KOPT-K1 (cell line): ENCODE data around the gene FMO5.

ENCODE experiments used
- H3K27ac ChIP-seq: fragments of 200-600 bp; sonication (generic); 2 replicates; pipeline ENCODE4 v1.5.1; 2016; ENCODE audit warnings: antibody characterized with exemption, mild to moderate bottlenecking, low read depth, low read length; ENCODE audit not compliant: poor library complexity, severe bottlenecking
- H3K36me3 ChIP-seq: fragments of 200-600 bp; sonication (generic); 2 replicates; pipeline ENCODE4 v1.5.1; 2017; ENCODE audit warnings: antibody characterized with exemption, mild to moderate bottlenecking, low read length, moderate library complexity; ENCODE audit not compliant: insufficient read depth
- H3K9me3 ChIP-seq: fragments of 200-600 bp; sonication (generic); 2 replicates; pipeline ENCODE4 v1.5.1; 2017; ENCODE audit warnings: antibody characterized with exemption, low read length, mild to moderate bottlenecking; ENCODE audit not compliant: insufficient read depth, poor library complexity, severe bottlenecking

The FMO5 gene

GRCh38 chr1:147218606-147219005, 6.5 kb downstream of the FMO5 start:
- Histone ChIP-seq H3K9me3 (no peaks in the 10 kb centered on the region), H3K36me3 (no peaks in the 10 kb centered on the region), H3K27ac (no peak overlapping the region)

- Histone ChIP-seq H3K27ac (no peak overlapping the region), H3K9me3 (no peaks in the 10 kb centered on the region), H3K36me3 (no peaks in the 10 kb centered on the region)
Measured at GRCh38 chr1:147217141-147217540, 8.0 kb downstream of the FMO5 start.

- H3K27ac ChIP-seq = no peak overlapping the region
- H3K9me3 ChIP-seq = no peaks in the 10 kb centered on the region
- H3K36me3 ChIP-seq = no peaks in the 10 kb centered on the region
Measured at GRCh38 chr1:147216124-147216523, 9.0 kb downstream of the FMO5 start.

GRCh38 chr1:147215540-147215916, 9.6 kb downstream of the FMO5 start:
- Histone ChIP-seq H3K9me3 (no peaks in the 10 kb centered on the region), H3K27ac (no peak overlapping the region), H3K36me3 (no peaks in the 10 kb centered on the region)

- Histone ChIP-seq H3K9me3 (no peaks in the 10 kb centered on the region), H3K27ac (no peak overlapping the region), H3K36me3 (no peaks in the 10 kb centered on the region)
Measured at GRCh38 chr1:147214842-147215539, 10.1 kb downstream of the FMO5 start.

- no peak overlapping the region for H3K27ac ChIP-seq
- no peaks in the 10 kb centered on the region for H3K36me3 ChIP-seq
- no peaks in the 10 kb centered on the region for H3K9me3 ChIP-seq
Measured at GRCh38 chr1:147214325-147214724, 10.8 kb downstream of the FMO5 start.

GRCh38 chr1:147213271-147213670, 11.9 kb downstream of the FMO5 start:
- Histone ChIP-seq H3K27ac (no peak overlapping the region), H3K36me3 (no peaks in the 10 kb centered on the region), H3K9me3 (no peaks in the 10 kb centered on the region)

GRCh38 chr1:147211577-147211976, 13.6 kb downstream of the FMO5 start:
- no peak overlapping the region for H3K27ac ChIP-seq
- no peaks in the 10 kb centered on the region for H3K9me3 ChIP-seq
- no peaks in the 10 kb centered on the region for H3K36me3 ChIP-seq

- no peaks in the 10 kb centered on the region for H3K36me3 ChIP-seq
- no peak overlapping the region for H3K27ac ChIP-seq
- no peaks in the 10 kb centered on the region for H3K9me3 ChIP-seq
Measured at GRCh38 chr1:147210987-147211386, 14.2 kb downstream of the FMO5 start.

GRCh38 chr1:147209825-147210821, 15.0 kb downstream of the FMO5 start:
- H3K36me3 ChIP-seq = no peaks in the 10 kb centered on the region
- H3K9me3 ChIP-seq = no peaks in the 10 kb centered on the region
- H3K27ac ChIP-seq = no peak overlapping the region

- no peaks in the 10 kb centered on the region for H3K9me3 ChIP-seq
- H3K36me3 ChIP-seq = no peaks in the 10 kb centered on the region
Measured at GRCh38 chr1:147208619-147209018, 16.5 kb downstream of the FMO5 start.

GRCh38 chr1:147207192-147207591, 17.9 kb downstream of the FMO5 start:
- no peaks in the 10 kb centered on the region for H3K9me3 ChIP-seq
- no peak overlapping the region for H3K27ac ChIP-seq
- no peaks in the 10 kb centered on the region for H3K36me3 ChIP-seq

More at GRCh38 chr1:147208619-147209018, 16.5 kb downstream of the FMO5 start:
- no peak overlapping the region for H3K27ac ChIP-seq

- H3K9me3 ChIP-seq = no peaks in the 10 kb centered on the region
- H3K36me3 ChIP-seq = no peaks in the 10 kb centered on the region
- H3K27ac ChIP-seq = no peak overlapping the region
Measured at GRCh38 chr1:147204080-147204479, 21.1 kb downstream of the FMO5 start.

GRCh38 chr1:147202576-147202975, 22.6 kb downstream of the FMO5 start:
- H3K27ac ChIP-seq = no peak overlapping the region
- H3K9me3 ChIP-seq = no peaks in the 10 kb centered on the region
- H3K36me3 ChIP-seq = no peaks in the 10 kb centered on the region

GRCh38 chr1:147201786-147202185, 23.4 kb downstream of the FMO5 start:
- no peaks in the 10 kb centered on the region for H3K36me3 ChIP-seq
- H3K27ac ChIP-seq = no peak overlapping the region
- H3K9me3 ChIP-seq = no peaks in the 10 kb centered on the region
